Activated T-cell treated with anti-CD3 and anti-CD28 coated beads, Interleukin-2, amount 50 U/mL, for 24 hours (primary cell): ENCODE measurements around the gene UBR2.

Source experiments
- DNase-seq: peaks from one replicate; pipeline ENCODE4 v3.0.0-alpha.2; 2020
- H3K27ac Mint-ChIP-seq: 2 replicates; pipeline ENCODE4 v1.8.0; 2020; ENCODE audit warnings: mild to moderate bottlenecking, mixed read lengths
- H3K27me3 Mint-ChIP-seq: 2 replicates; pipeline ENCODE4 v1.8.0; 2020; ENCODE audit warnings: mixed read lengths
- H3K36me3 Mint-ChIP-seq: 2 replicates; pipeline ENCODE4 v1.8.0; 2020; ENCODE audit warnings: low read depth, mixed read lengths
- H3K4me1 Mint-ChIP-seq: 2 replicates; pipeline ENCODE4 v1.8.0; 2020; ENCODE audit warnings: low read depth, mixed read lengths
- H3K4me3 Mint-ChIP-seq: 2 replicates; pipeline ENCODE4 v1.8.0; 2020; ENCODE audit warnings: mild to moderate bottlenecking, moderate library complexity, mixed read lengths
- H3K9me3 Mint-ChIP-seq: 2 replicates; pipeline ENCODE4 v1.8.0; 2020; ENCODE audit warnings: mixed read lengths

The UBR2 gene

DNA sequence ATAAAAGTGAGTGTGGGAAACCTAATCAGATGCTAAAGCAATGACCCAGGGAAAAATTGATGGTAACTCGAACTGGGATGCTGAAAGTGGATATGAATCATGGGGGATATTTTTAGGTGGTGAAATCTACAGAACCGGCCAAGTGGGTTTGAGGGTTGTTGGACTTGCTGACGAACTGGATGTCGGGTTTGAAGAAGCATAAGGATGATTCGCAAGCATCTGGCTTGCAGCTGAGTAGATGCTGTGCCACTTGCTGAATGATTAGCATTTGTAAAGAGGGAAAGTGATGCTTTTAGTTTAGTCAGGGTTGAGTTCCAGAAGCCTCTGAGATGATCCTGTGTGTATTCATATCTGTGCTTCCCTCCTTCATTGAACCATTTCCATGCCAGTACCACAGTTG lies 54.9 kb downstream of the UBR2 start:
- H3K36me3 Mint-ChIP-seq: peaks cover 75% of the 10 kb centered on the region

DNA sequence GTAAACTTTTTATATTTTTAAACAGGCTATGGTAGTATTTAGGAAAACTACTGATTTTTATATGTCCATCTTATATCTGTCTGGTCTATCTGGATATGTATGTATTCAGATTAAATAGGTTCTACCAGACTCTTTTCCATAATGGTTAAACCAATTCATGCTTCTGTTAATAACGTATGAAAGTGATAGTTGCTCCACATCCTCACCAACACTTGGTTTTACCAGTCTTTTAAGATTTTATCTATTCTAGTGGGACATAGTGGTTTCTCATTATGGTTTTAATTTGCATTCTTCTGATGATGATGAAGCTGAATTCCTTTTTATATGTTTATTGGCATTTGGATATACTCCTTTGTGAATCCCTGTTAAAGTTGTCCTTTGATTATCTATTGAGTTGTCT lies 56.1 kb downstream of the UBR2 start:
- H3K27ac Mint-ChIP-seq: no peak overlapping the region
- H3K36me3 Mint-ChIP-seq: peaks cover 79% of the 10 kb centered on the region
- DNase-seq: no peak
- no peak overlapping the region for H3K4me3 Mint-ChIP-seq
- H3K27me3 Mint-ChIP-seq: no peaks in the 10 kb centered on the region
- H3K4me1 Mint-ChIP-seq: peaks cover 14% of the 10 kb centered on the region
- H3K9me3 Mint-ChIP-seq: no peaks in the 10 kb centered on the region

More for the DNA sequence above, 54.9 kb downstream of the UBR2 start:
- no peak overlapping the region for H3K4me3 Mint-ChIP-seq
- H3K27me3 Mint-ChIP-seq: no peaks in the 10 kb centered on the region
- peaks cover 14% of the 10 kb centered on the region for H3K4me1 Mint-ChIP-seq
- no peak for DNase-seq
- H3K9me3 Mint-ChIP-seq: no peaks in the 10 kb centered on the region
- H3K27ac Mint-ChIP-seq: peak overlapping the region; percentile 55

DNA sequence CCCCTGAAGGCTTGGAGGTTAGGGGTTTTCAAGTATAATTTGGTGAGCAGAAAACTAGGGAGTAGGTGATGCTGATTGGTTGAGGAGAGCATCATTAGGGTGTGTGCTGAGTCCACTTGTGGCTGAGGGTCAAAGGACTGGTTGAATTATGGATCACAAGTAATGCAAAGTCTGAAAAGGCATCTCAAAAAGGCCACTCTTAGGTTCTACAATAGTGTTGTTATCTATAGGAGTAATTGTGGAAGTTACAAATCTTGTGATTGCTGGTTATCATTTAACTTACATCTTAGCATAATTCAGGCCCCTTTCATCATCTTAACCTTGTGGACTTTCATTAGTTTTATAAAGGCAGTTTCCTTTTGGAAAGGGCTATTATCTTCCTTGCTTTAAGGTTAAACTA lies 60.8 kb downstream of the UBR2 start:
- Mint-ChIP-seq H3K4me3 (no peak overlapping the region), H3K27ac (peak overlapping the region; percentile 70), H3K9me3 (no peaks in the 10 kb centered on the region), H3K4me1 (no peaks in the 10 kb centered on the region), H3K36me3 (peaks cover 76% of the 10 kb centered on the region), H3K27me3 (no peaks in the 10 kb centered on the region)
- no peak for DNase-seq

DNA sequence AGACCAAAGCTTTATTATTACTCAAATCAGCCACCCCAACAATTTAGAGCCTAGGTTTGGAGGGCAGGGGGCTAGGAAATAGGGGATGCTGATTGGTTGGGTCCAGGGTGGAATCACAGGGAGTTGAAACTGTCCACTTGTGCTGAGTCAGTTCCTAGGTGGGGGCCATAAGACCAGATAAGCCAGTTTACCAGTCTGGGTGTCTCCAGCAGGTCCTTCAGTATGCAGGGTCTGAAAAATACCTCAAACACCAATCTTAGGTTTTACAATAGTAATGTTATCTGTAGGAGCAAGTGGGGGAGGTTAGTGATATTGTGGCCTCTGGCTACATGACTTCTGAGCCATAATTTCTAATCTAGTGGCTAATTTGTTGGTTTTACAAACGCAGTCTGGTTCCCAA lies 63.2 kb downstream of the UBR2 start:
- H3K9me3 Mint-ChIP-seq: no peaks in the 10 kb centered on the region
- H3K4me3 Mint-ChIP-seq: no peak overlapping the region
- peaks cover 66% of the 10 kb centered on the region for H3K36me3 Mint-ChIP-seq
- H3K27me3 Mint-ChIP-seq: no peaks in the 10 kb centered on the region
- DNase-seq: no peak
- H3K27ac Mint-ChIP-seq: no peak overlapping the region
- H3K4me1 Mint-ChIP-seq: peaks cover 2% of the 10 kb centered on the region

DNA sequence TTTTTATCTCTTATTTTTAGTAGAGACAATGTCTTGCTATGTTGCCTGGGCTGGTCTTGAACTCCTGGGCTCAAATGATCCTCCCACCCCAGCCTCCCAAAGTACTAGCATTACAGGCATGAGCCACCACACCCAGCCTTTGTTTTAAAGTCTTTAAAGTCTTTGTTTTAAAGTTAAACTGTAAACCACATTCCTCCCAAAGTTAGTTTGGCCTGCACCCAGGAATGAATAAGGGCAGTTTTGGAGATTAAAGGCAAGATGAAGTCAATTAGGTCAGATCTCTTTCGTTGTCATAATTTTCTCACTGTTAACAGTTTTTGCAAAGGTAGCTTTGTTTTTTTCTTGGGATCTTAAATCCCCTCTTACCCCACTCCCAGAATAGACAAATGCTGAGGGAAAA lies 63.8 kb downstream of the UBR2 start:
- DNase-seq: no peak
- H3K27ac Mint-ChIP-seq: peak overlapping the region; percentile 26
- no peaks in the 10 kb centered on the region for H3K9me3 Mint-ChIP-seq
- H3K27me3 Mint-ChIP-seq: no peaks in the 10 kb centered on the region
- peaks cover 2% of the 10 kb centered on the region for H3K4me1 Mint-ChIP-seq
- H3K36me3 Mint-ChIP-seq: peaks cover 69% of the 10 kb centered on the region
- no peak overlapping the region for H3K4me3 Mint-ChIP-seq

DNA sequence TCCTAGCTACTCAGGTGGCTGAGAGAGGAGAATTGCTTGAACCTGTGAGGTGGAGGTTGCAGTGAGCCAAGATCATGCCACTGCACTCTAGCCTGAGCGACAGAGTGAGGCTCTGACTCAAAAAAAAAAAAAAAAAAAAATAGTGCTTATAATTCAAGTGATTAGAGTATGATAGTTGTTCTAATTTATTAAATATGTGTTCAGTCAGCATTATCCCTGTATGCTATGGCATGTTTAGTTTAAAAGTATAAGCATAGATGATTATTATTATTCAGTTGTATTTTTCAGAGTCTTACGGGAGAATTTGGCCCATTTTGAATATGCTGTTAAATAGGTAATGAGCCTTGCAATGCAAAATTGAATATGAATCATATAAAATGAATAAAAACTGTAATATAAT lies 64.8 kb downstream of the UBR2 start:
- no peak overlapping the region for H3K27ac Mint-ChIP-seq

DNA sequence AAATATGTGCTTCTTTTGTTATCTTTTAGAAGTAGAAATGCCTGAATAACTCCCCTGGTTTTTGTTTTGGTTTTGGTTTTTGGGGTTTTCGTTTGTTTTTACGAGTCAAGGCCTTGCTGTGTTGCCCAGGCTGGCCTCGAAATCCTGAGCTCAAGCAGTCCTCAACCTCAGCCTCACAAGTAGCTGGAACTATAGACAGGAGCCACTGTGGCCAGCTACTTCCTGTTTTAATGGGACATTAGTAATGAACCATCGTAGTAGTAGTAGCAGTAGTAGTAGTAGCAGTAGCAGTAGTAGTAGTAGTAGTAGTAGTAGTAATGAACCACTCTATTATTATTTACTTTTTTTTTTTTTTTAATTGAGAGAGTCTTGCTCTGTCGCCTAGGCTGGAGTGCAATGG lies 66.0 kb downstream of the UBR2 start:
- Mint-ChIP-seq H3K9me3 (no peaks in the 10 kb centered on the region), H3K27ac (peak overlapping the region; percentile 82), H3K4me3 (no peak overlapping the region), H3K36me3 (peaks cover 65% of the 10 kb centered on the region), H3K4me1 (peaks cover 2% of the 10 kb centered on the region), H3K27me3 (no peaks in the 10 kb centered on the region)
- DNase-seq: no peak

More for the DNA sequence above, 64.8 kb downstream of the UBR2 start:
- peaks cover 71% of the 10 kb centered on the region for H3K36me3 Mint-ChIP-seq
- DNase-seq: no peak
- H3K4me3 Mint-ChIP-seq: no peak overlapping the region
- peaks cover 2% of the 10 kb centered on the region for H3K4me1 Mint-ChIP-seq
- no peaks in the 10 kb centered on the region for H3K9me3 Mint-ChIP-seq
- H3K27me3 Mint-ChIP-seq: no peaks in the 10 kb centered on the region

DNA sequence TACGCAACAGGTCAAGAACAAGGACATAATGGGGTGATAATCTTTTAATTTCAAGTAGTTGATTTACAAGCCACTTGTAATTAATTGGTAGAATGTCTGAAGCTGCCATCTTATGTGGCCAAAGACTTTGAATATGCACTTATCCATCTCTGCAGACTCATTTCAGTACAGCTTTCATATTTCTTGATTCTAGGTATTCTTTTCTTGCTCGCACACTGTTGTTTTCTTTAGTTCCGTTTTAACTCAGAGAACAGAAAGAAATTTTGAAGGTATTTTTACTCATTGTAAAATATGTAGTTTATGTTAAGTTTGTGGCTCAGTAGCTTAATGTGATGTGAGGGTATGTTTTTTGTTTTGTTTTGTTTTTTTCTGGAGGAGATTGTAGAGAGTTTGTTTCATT lies 73.9 kb downstream of the UBR2 start:
- Mint-ChIP-seq H3K36me3 (peaks cover 75% of the 10 kb centered on the region), H3K27ac (peak overlapping the region; percentile 59), H3K9me3 (no peaks in the 10 kb centered on the region)

DNA sequence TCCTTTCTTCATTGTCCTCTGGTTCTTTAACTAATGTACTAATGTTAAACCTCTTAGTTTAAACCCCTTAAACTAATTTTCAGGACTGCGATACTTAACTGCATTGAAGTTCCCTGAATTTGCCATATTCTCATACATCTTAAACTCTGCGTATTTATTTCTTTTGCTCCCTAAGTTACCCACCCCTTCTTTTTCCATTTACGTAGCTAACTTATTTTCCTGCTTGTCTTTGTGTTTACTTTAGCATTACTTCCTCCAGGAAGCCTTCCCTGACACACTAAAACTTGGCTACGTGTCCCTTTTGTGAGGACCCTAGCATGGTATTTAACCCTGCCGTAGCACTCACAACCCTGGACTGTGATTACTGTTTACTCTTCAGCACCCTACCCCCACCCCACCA lies 79.0 kb downstream of the UBR2 start:
- Mint-ChIP-seq H3K4me3 (no peak overlapping the region), H3K9me3 (no peaks in the 10 kb centered on the region), H3K4me1 (peaks cover 9% of the 10 kb centered on the region), H3K36me3 (peaks cover 69% of the 10 kb centered on the region), H3K27me3 (no peaks in the 10 kb centered on the region), H3K27ac (no peak overlapping the region)
- no peak for DNase-seq

More for the DNA sequence above, 73.9 kb downstream of the UBR2 start:
- H3K4me3 Mint-ChIP-seq: no peak overlapping the region
- no peak for DNase-seq
- H3K27me3 Mint-ChIP-seq: no peaks in the 10 kb centered on the region
- peaks cover 23% of the 10 kb centered on the region for H3K4me1 Mint-ChIP-seq

DNA sequence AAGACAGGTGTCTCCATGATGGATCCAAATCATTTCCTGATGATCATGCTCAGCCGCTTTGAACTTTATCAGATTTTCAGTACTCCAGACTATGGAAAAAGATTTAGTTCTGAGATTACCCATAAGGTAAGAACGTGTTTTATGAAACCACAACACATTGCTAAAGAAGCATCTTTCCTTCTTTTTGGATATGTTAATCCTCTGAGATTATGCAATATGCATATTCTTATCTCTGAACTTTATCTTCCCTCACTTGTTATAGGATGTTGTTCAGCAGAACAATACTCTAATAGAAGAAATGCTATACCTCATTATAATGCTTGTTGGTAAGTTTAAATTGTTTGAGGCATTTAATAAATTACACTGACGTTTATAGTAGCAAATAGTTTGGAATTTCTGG lies 80.4 kb downstream of the UBR2 start:
- no peaks in the 10 kb centered on the region for H3K27me3 Mint-ChIP-seq

DNA sequence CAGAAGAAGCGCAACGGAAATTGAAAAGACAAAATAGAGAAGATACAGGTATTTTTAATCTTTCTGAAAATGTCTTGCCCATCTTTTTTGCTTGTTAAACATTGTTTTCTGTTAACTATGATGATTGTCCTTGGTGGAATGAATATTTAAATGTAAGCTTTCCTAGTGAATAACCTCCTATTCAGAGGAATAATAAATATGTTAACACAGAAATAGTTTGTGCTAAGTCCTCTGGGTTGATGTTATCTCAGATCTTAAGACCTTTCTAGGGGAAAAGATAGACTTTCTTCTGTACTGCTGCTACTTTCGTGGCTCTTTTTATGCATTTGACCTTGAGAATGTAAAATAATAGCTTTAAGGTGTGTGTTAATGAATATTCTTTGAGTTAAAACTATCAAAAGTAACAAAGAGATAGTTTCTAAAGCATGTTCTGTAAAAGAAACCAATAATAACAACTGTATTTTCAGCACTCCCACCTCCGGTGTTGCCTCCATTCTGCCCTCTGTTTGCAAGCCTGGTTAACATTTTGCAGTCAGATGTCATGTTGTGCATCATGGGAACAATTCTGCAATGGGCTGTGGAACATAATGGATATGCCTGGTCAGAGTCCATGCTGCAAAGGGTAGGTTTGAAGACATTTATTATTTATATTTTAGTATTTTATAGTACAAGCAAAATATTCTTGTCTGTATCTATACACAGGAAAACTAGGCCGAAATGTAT lies 88.4 kb downstream of the UBR2 start:
- Mint-ChIP-seq H3K4me3 (no peak overlapping the region), H3K27ac (peak overlapping the region; percentile 58), H3K4me1 (no peaks in the 10 kb centered on the region), H3K9me3 (no peaks in the 10 kb centered on the region), H3K27me3 (no peaks in the 10 kb centered on the region), H3K36me3 (peaks cover 79% of the 10 kb centered on the region)
- no peak for DNase-seq

More for the DNA sequence above, 80.4 kb downstream of the UBR2 start:
- Mint-ChIP-seq H3K36me3 (peaks cover 68% of the 10 kb centered on the region), H3K4me3 (no peak overlapping the region), H3K9me3 (no peaks in the 10 kb centered on the region), H3K27ac (peak overlapping the region; percentile 72), H3K4me1 (no peaks in the 10 kb centered on the region)
- no peak for DNase-seq

DNA sequence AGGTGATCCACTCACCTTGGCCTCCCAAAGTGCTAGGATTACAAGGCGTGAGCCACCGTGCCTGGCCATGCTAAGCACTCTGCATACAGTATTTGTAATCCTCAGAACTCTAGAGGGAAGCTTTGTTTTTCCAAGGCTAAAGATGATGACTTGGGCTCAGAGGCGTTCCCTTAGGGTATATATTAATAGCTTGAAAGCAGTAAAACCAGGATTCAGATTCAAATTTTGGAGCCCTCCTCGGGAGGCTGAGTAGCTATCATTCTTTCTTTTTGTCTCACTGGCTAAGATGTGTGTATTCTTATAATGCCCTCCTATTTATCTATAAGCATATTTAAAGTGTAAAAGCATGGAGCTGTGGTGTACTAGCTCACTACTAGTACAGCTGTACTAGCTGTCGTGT lies 90.0 kb downstream of the UBR2 start:
- Mint-ChIP-seq H3K27me3 (no peaks in the 10 kb centered on the region), H3K4me1 (no peaks in the 10 kb centered on the region), H3K27ac (peak overlapping the region; percentile 33), H3K9me3 (no peaks in the 10 kb centered on the region), H3K4me3 (no peak overlapping the region), H3K36me3 (peaks cover 86% of the 10 kb centered on the region)
- DNase-seq: no peak

DNA sequence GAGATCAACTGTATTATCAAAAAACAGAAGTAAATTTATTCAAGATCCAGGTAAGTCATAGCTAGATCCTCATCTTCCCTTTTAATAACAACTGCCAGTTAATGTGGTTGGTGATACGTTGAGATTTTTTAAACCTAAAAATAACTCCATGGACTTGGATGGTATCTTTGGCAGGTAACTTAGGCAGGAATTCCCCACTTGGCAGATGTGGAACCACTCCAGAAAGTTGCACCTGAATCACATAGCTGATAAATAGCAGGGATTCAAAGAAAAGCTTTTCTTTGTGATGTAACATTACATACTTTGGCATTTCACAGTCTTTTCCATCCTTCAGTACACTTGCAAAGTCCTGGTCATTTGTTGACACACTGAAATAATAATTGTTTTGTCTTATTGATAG lies 96.0 kb downstream of the UBR2 start:
- Mint-ChIP-seq H3K36me3 (peaks cover 86% of the 10 kb centered on the region), H3K27ac (peak overlapping the region; percentile 20), H3K4me1 (peaks cover 7% of the 10 kb centered on the region), H3K27me3 (no peaks in the 10 kb centered on the region), H3K9me3 (no peaks in the 10 kb centered on the region), H3K4me3 (no peak overlapping the region)
- DNase-seq: no peak

DNA sequence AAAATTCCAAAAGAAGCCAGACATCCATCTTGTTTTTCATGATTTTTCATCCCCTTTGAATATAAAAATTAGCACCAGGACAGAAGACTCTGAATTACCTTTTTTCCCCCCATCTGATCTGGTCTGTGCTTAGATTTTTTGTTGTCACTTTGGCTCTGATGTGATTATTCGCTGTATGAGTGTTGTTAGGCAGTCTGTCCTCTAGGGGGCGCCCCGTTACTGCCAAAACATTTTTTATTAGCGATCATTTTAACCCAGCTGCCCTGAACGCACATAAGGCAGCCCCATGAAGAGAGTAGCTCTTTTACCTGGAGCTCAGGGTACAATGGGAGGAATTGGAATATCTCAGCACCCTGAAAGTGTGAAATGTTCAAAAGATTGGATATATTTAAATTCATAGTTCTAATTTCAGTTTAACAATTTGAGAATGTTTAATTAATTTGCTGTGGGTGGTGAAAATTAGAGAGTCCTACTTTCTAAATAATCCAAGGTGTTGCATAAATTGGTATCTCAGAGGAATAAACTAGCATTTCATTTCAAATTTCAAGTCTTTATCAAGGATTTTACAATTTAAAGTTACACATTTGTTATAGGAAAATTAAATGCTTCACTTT lies 97.8 kb downstream of the UBR2 start:
- H3K36me3 Mint-ChIP-seq: peaks cover 91% of the 10 kb centered on the region
- DNase-seq: peak; percentile 87
- H3K9me3 Mint-ChIP-seq: no peaks in the 10 kb centered on the region
- H3K27me3 Mint-ChIP-seq: no peaks in the 10 kb centered on the region
- no peak overlapping the region for H3K27ac Mint-ChIP-seq
- H3K4me1 Mint-ChIP-seq: peaks cover 7% of the 10 kb centered on the region
- H3K4me3 Mint-ChIP-seq: no peak overlapping the region

DNA sequence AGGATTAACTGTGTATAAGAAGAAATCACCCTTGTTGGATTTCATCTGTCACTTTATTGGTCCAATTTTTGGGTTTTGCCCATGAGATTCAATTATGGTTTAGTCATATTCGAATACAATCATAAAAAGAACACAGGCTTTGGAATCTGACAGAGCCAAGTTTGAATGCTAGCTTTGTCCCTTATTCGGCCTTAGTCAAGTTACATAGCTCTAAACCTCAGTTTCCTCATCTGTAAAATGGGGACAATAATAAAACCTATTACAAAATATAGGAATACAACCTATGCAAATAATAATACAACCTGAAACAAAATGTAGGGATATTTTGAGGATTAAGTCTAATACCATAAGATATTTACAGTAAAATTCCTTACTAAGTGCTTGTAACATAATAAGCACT lies 100.9 kb downstream of the UBR2 start:
- Mint-ChIP-seq H3K27me3 (no peaks in the 10 kb centered on the region), H3K36me3 (peaks cover 93% of the 10 kb centered on the region), H3K9me3 (no peaks in the 10 kb centered on the region), H3K4me3 (no peak overlapping the region), H3K4me1 (peaks cover 7% of the 10 kb centered on the region), H3K27ac (no peak overlapping the region)
- no peak for DNase-seq
